ENCODE measurements around the gene RAPGEF3. TPM values are rescaled to one million over a fixed set of nuclear protein-coding genes. Genes with fewer than 3 reads are reported as not detected.

Gene RAPGEF3
- total and polyA plus RNA-seq, 9 of the 15 experiments (the other 6 are each of a cell fraction or from before 2014, with no cell fraction given) = 0.03 to 0.78 (median 0.37) TPM; not detected in 1

DNA sequence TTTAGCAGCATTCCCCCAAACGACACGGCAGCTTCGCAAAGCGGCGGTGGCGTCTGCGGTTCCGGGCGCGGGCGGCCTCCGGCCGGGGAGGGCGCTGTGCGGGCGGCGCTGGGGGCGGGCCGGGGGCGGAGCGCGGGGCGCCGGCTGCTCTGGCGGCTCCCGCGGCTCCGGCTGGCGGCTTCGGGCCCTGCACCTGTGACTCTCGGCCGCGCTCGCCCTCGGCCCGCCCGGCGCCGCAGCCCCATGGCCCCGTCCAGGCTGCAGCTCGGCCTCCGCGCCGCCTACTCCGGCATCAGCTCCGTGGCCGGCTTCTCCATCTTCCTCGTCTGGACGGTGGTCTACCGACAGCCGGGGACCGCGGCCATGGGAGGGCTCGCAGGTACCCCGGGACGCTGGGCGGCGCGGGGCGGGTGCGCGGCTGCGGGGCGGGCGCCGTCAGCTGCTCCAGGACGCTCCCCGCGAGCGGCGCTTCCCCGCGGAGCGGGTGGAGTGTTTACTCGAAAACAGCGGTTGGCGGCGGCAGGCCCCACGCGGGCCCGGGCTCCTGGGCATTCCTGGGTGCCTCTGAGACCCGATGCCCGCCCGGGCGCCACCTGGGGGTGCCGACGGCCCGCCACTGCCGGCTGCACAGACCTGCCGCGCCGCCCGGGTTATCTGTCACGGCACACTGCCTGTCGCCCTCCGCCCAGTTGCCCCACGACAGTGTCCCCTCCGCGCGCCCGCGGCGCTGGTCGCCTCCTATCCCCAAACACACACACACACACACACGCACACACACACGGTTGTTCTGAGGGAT, 14.6 kb upstream of the RAPGEF3 start, which contains the start of gene SLC48A1 (continued):
- TF ChIP-seq KLF13 (tag; IDR thresholded peaks at IDR 0.05; ENCODE audit: borderline replicate concordance, low read depth) = no peak
- TF ChIP-seq NR2F6 (CRISPR knock-in tag; IDR thresholded peaks at IDR 0.05) = no peak
- peak in 1 of 2 experiments; percentile 75; a peak in 2 of 4 replicates for TF ChIP-seq NONO (IDR thresholded peaks at IDR 0.05; ENCODE audit: low read depth in 2 of 2, low read length in 1 of 2)
- no peak for TF ChIP-seq JUND (IDR thresholded peaks at IDR 0.05; ENCODE audit: borderline replicate concordance, low read depth, low read length)
- no peak; the same call in 2 of the 3 replicates for TF ChIP-seq JUND (tag; IDR thresholded peaks at IDR 0.05; ENCODE audit: borderline replicate concordance, low read depth, low read length)
- TF ChIP-seq YBX1 (IDR thresholded peaks at IDR 0.05) = no peak
- TF ChIP-seq ZNF274 (IDR thresholded peaks at IDR 0.05; ENCODE audit: borderline replicate concordance, low read depth, low read length) = no peak
- peak in 2 of 3 experiments; percentile 52 to 71; a peak in 4 of 6 replicates for TF ChIP-seq CTCF (IDR thresholded peaks at IDR 0.05 in 2 of 3, conservative IDR thresholded peaks at IDR 0.05 in 1 of 3; ENCODE audit: insufficient read depth in 2 of 3, low read depth in 1 of 3, low read length in 3 of 3)
- TF ChIP-seq ATF3 (IDR thresholded peaks at IDR 0.05) = no peak
- TF ChIP-seq ATF3 (CRISPR knock-in tag; conservative IDR thresholded peaks at IDR 0.05) = no peak
- TF ChIP-seq DMBX1 (CRISPR knock-in tag; IDR thresholded peaks at IDR 0.05; ENCODE audit: borderline replicate concordance) = peak; percentile 45; the same call in 1 of the 2 replicates
- TF ChIP-seq TBP (optimal IDR thresholded peaks at IDR 0.05; ENCODE audit: low read depth, low read length) = peak; percentile 71
- peak; percentile 85; the same call in 1 of the 2 replicates for TF ChIP-seq PHF8 (IDR thresholded peaks at IDR 0.05; ENCODE audit: borderline replicate concordance, low read length)
- no peak for TF ChIP-seq XRCC4 (IDR thresholded peaks at IDR 0.05; ENCODE audit: extremely low read depth, insufficient read depth, insufficient read length)
- peak; percentile 77 for TF ChIP-seq TAF1 (IDR thresholded peaks at IDR 0.05; ENCODE audit: control insufficient read depth, extremely low read depth, insufficient read depth, low read length, severe bottlenecking)
- no peak for TF ChIP-seq CHD2 (IDR thresholded peaks at IDR 0.05; ENCODE audit: low read depth, low read length)
- TF ChIP-seq TGIF2 (CRISPR knock-in tag; IDR thresholded peaks at IDR 0.05) = 0 out of 2 replicates have a peak, but pooled peaks have one; percentile 76
- TF ChIP-seq ZNF431 (CRISPR knock-in tag; IDR thresholded peaks at IDR 0.05) = peak; percentile 47; the same call in 1 of the 2 replicates
- TF ChIP-seq NCOA1 (IDR thresholded peaks at IDR 0.05; ENCODE audit: low read depth) = no peak
- TF ChIP-seq NCOA6 (IDR thresholded peaks at IDR 0.05) = no peak
- TF ChIP-seq MNT (conservative IDR thresholded peaks at IDR 0.05) = peak; percentile 25 to 49; a peak in 1 of 4 replicates
- no peak for TF ChIP-seq ZNF695 (CRISPR knock-in tag; IDR thresholded peaks at IDR 0.05)
- TF ChIP-seq SLC30A9 (CRISPR knock-in tag; IDR thresholded peaks at IDR 0.05) = no peak
